Endothelial cell of umbilical vein (primary cell): ENCODE results near the gene IZUMO4. TPM values are rescaled to one million over a fixed set of nuclear protein-coding genes. Genes with fewer than 3 reads are reported as not detected.
A peak's percentile ranks its signal among the peaks of the same experiment; 100 is the strongest.

Source experiments
- BruUV-seq: library from RNA; stranded (reverse); fragments of 400-500 nt; replicated peaks from 2 replicates; lab custom pipeline; 2021; lab: Mats Ljungman, UMichigan
- CTCF ChIA-PET: fragments of 300-600, 350-600 bp; sonication (Branson Sonifier 250); formaldehyde crosslinking; loops from one replicate; lab custom pipeline; 2021; ENCODE audit warnings: antibody characterized with exemption, inconsistent platforms; lab: Charles Lee
- POLR2A ChIA-PET: fragments of 300-600, 350-600 bp; sonication (Branson Sonifier 250); formaldehyde crosslinking; loops from one replicate; lab custom pipeline; 2021; ENCODE audit warnings: antibody characterized with exemption, inconsistent platforms; lab: Charles Lee
- DNase-seq: peaks from one replicate; pipeline ENCODE4 v3.0.0-alpha.2; 2011; ENCODE audit warnings: low read depth, low spot score
- FAIRE-seq: peaks from 2 replicates; lab custom pipeline; 2011; peaks lifted over from hg19 to GRCh38; lab: Jason Lieb, UNC
- H2AFZ ChIP-seq: 2 replicates; pipeline ENCODE4 v1.6.0; 2012; ENCODE audit warnings: low read depth, low read length, control low read depth, inconsistent platforms
- H3K27ac ChIP-seq: 2 replicates; pipeline ENCODE4 v1.5.1; 2011; ENCODE audit warnings: low read depth, mild to moderate bottlenecking, control low read depth, low read length, moderate library complexity; ENCODE audit not compliant: insufficient read depth
- H3K27me3 ChIP-seq, 2 experiments: 2 replicates each; pipeline versions ENCODE4 v1.6.0 to v1.6.1; 2011; ENCODE audit warnings: low read length in 2 of 2, mixed read lengths in 1 of 2; ENCODE audit not compliant: control insufficient read depth in 2 of 2, insufficient read depth in 2 of 2
- H3K36me3 ChIP-seq, 2 experiments: 2 replicates in 1 of 2; 3 replicates in 1 of 2; pipeline ENCODE4 v1.5.1; 2011; ENCODE audit warnings: low read length in 2 of 2, mild to moderate bottlenecking in 1 of 2, moderate library complexity in 1 of 2; ENCODE audit not compliant: control insufficient read depth in 2 of 2, insufficient read depth in 2 of 2; ENCODE audit errors: extremely low read depth in 1 of 2
- H3K4me1 ChIP-seq: 3 replicates; pipeline ENCODE4 v1.5.1; 2011; ENCODE audit warnings: mild to moderate bottlenecking, low read length; ENCODE audit not compliant: control insufficient read depth, insufficient read depth; ENCODE audit errors: extremely low read depth
- H3K4me2 ChIP-seq: 2 replicates; pipeline ENCODE4 v1.6.1; 2011; ENCODE audit warnings: low read length, control low read depth, mixed read lengths; ENCODE audit not compliant: insufficient read depth
- H3K4me3 ChIP-seq, 3 experiments: fragments of 200-600 bp in 1 of 3; sonication (generic), shearing (Covaris generic) in 1 of 3; replicated peaks in 1 of 3; 2 replicates each; pipeline ENCODE4 v1.5.1; 2011 to 2016; ENCODE audit warnings: control low read depth in 3 of 3, low read length in 3 of 3, mild to moderate bottlenecking in 2 of 3, inconsistent platforms in 1 of 3, low read depth in 1 of 3, moderate library complexity in 1 of 3; ENCODE audit not compliant: insufficient read depth in 1 of 3
- H3K79me2 ChIP-seq: 2 replicates; pipeline ENCODE4 v1.6.0; 2012; ENCODE audit warnings: low read length, inconsistent platforms; ENCODE audit not compliant: control insufficient read depth, insufficient read depth
- H3K9ac ChIP-seq: replicated peaks from 2 replicates; pipeline ENCODE3; 2011; ENCODE audit warnings: low read length, control low read depth; ENCODE audit not compliant: insufficient read depth; ENCODE audit errors: extremely low read depth
- H3K9me1 ChIP-seq: replicated peaks from 3 replicates; pipeline ENCODE4 v1.6.0; 2011; ENCODE audit warnings: mild to moderate bottlenecking, low read length; ENCODE audit not compliant: control insufficient read depth, insufficient read depth; ENCODE audit errors: extremely low read depth
- H3K9me3 ChIP-seq: replicated peaks from 2 replicates; pipeline ENCODE4 v1.5.1; 2012; ENCODE audit warnings: low read length, inconsistent platforms; ENCODE audit not compliant: control insufficient read depth, insufficient read depth
- H4K20me1 ChIP-seq: replicated peaks from 2 replicates; pipeline ENCODE3; 2011; ENCODE audit warnings: mild to moderate bottlenecking, low read length; ENCODE audit not compliant: control insufficient read depth, insufficient read depth; ENCODE audit errors: extremely low read depth
- EZH2 ChIP-seq: IDR thresholded peaks from 2 replicates; pipeline ENCODE4 v1.6.1; 2012; ENCODE audit warnings: borderline replicate concordance, low read depth, mild to moderate bottlenecking, moderate library complexity, low read length, inconsistent platforms; ENCODE audit not compliant: severe bottlenecking
- FOS ChIP-seq: IDR thresholded peaks from 2 replicates; pipeline ENCODE4 v1.6.1; 2011; ENCODE audit warnings: mild to moderate bottlenecking, low read length, moderate library complexity, borderline replicate concordance; ENCODE audit not compliant: insufficient read depth
- GATA2 ChIP-seq: IDR thresholded peaks from 2 replicates; pipeline ENCODE4 v1.7.0; 2011; ENCODE audit warnings: low read depth, mild to moderate bottlenecking, moderate library complexity, mixed read lengths, low read length; ENCODE audit not compliant: insufficient read length, insufficient read depth
- JUN ChIP-seq: IDR thresholded peaks from 2 replicates; pipeline ENCODE4 v1.6.1; 2011; ENCODE audit warnings: borderline replicate concordance, low read depth; ENCODE audit not compliant: insufficient read length, insufficient read depth
- MYC ChIP-seq: IDR thresholded peaks from one replicate; pipeline ENCODE4 v1.6.1; 2011; ENCODE audit warnings: mild to moderate bottlenecking, low read depth, low read length
- POLR2A ChIP-seq: IDR thresholded peaks from 2 replicates; pipeline ENCODE4 v1.6.1; 2012; ENCODE audit warnings: low read depth, mild to moderate bottlenecking, control low read depth, low read length
- POLR2AphosphoS5 ChIP-seq: IDR thresholded peaks from 2 replicates; pipeline ENCODE4 v1.6.1; 2012; ENCODE audit warnings: low read depth, mild to moderate bottlenecking, control low read depth, low read length, moderate library complexity; ENCODE audit not compliant: insufficient read depth
- dilution Hi-C: fragments of 300-500 bp; cut with MboI; formaldehyde crosslinking; loops from one replicate; pipeline ENCODE4 v1.15.0; 2019; ENCODE audit warnings: low sequenced_read_pairs; ENCODE audit not compliant: extremely low pct_ligation_motif_present
- intact Hi-C: fragments of 100-400 bp; cut with micrococcal nuclease; formaldehyde crosslinking; loops from one replicate; pipeline ENCODE4 v1.10.0; 2022
- polyA plus RNA-seq, 4 experiments: library from polyadenylated mRNA; depleted of rRNA in 3 of 4; stranded (reverse) in 3 of 4; unstranded in 1 of 4; fragments of >200 nt; gene quantifications; 2 replicates each; pipeline versions ENCODE4 v1.2.1 to v1.2.3, GENCODE V29; 2011 to 2012; ENCODE audit warnings: missing spikeins in 1 of 4
- total RNA-seq: library from RNA; stranded (reverse); gene quantifications from 2 replicates; pipeline ENCODE4 v1.2.3, GENCODE V29; 2021
- TF ChIP-seq, protein P1 (sequence below): IDR thresholded peaks from 2 replicates; pipeline ENCODE4 v1.6.1; 2011; ENCODE audit not compliant: insufficient read depth, insufficient read length
- TF ChIP-seq, protein P2 (sequence below), 2 donors: IDR thresholded peaks; 1 replicate in 1 of 2; 2 replicates in 1 of 2; pipeline ENCODE4 v1.5.1; 2011; ENCODE audit warnings: low read length in 2 of 2, mild to moderate bottlenecking in 2 of 2, moderate library complexity in 2 of 2, control low read depth in 1 of 2, inconsistent platforms in 1 of 2, low read depth in 1 of 2; ENCODE audit not compliant: insufficient read depth in 1 of 2; ENCODE audit errors: extremely low read depth in 1 of 2

The IZUMO4 gene
- total and polyA plus RNA-seq, 2 donors (not counting 3 experiments of a cell fraction or from before 2014, with no cell fraction given), result 1.1 to 2.0 TPM

DNA sequence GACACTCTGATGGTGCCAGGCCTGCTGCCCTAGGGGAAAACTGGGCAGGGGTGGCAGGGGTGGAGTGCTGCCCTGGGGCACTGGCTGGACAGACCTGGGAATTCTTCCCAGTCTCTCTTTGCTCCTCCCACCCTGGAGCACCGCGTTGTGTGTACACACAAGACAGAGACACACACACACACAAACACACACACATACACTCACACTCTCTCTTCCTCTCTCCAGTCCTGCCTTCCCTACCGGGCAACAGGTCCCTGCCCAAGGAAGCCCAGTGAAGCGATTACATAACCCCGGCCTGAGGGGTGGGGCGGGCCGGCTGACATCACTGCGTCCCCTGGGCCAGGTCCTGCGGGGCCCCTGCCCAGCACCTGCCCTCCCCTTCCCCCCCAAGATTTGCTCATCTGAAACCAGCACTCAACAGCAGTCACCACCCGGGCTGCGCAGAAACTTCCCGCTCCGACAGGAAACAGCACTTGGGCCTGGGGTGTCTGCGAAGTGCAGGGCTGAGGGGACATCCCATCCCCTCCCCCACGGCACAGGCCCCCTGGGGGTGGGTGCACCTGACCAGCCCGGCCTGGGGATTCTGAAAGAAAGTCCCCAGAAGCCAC, 46.9 kb upstream of the IZUMO4 start:
- H3K9me3 ChIP-seq, result no peaks in the 10 kb centered on the region
- H3K4me2 ChIP-seq, result peak overlapping the region; percentile 82
- dilution Hi-C loops (no loop called here), intact Hi-C loops (no loop called here)
- no peaks in the 10 kb centered on the region for H3K27me3 ChIP-seq
- POLR2A ChIA-PET, result no interaction called here
- TF ChIP-seq, protein P1, sequence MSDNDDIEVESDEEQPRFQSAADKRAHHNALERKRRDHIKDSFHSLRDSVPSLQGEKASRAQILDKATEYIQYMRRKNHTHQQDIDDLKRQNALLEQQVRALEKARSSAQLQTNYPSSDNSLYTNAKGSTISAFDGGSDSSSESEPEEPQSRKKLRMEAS, result no peak
- TF ChIP-seq MYC (no peak), POLR2AphosphoS5 (no peak)
- no peak overlapping the region for H2AFZ ChIP-seq
- BruUV-seq, result no TSS peak
- peak overlapping the region; percentile 81 to 95 (median 81) for H3K4me3 ChIP-seq
- FAIRE-seq, result peak; percentile 67
- CTCF ChIA-PET, result interaction anchor here (0.9 to 2.6 kb wide), 3 partner anchors 9 to 30 kb away, joined by 3 to 11 read pairs (median 4); no protein-coding TSS in a partner anchor
- peaks cover 29% of the 10 kb centered on the region for H3K4me1 ChIP-seq
- DNase-seq, result peak; percentile 56
- peak overlapping the region; percentile 67 for H3K9ac ChIP-seq
- no peaks in the 10 kb centered on the region for H4K20me1 ChIP-seq
- H3K79me2 ChIP-seq, result peaks cover 45% of the 10 kb centered on the region
- no peaks in the 10 kb centered on the region for H3K9me1 ChIP-seq
- H3K27ac ChIP-seq, result no peak overlapping the region
- H3K36me3 ChIP-seq, result peaks cover 4 to 11% of the 10 kb centered on the region in 2 experiments

DNA sequence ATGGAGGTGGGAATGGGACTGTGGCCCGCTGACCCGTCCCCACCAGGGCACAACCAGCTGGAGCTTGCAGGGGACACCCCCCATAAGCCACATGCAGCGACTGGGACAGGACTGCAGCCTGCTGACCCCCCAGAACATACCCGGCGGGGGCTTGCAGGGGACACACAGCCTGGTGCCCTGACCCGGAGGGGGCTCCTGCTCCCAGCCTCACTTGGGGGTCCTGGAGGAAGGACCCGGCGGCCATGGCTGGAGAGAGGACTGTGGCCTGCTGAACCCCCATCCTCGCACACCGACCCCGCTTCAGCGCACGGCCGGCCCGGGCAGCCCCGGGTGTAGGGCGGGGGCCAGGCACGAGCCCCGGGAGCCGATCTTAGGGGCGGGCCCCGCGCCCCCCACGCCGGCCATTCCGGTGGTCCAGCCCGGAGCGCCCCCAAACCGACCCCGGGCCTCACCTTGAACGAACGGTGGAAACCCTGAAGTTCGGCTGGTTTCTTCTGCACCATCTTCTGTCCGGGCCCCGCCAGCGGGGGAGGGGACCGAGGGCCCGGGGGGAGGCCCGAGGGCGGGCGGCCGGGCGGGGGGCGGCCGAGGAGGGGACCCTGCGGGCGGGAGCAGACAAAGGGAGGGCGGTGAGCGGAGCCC, 46.2 kb upstream of the IZUMO4 start:
- Histone ChIP-seq H3K9ac (peak overlapping the region; percentile 67), H3K27me3 (no peaks in the 10 kb centered on the region), H3K79me2 (peaks cover 45% of the 10 kb centered on the region), H3K27ac (no peak overlapping the region), H3K4me2 (peak overlapping the region; percentile 82), H3K4me1 (peaks cover 29% of the 10 kb centered on the region), H3K4me3 (peak overlapping the region; percentile 81 to 95 (median 81)), H2AFZ (no peak overlapping the region), H4K20me1 (no peaks in the 10 kb centered on the region), H3K9me3 (no peaks in the 10 kb centered on the region), H3K36me3 (peaks cover 4 to 6% of the 10 kb centered on the region in 2 experiments), H3K9me1 (no peaks in the 10 kb centered on the region)
- BruUV-seq, result TSS peak; percentile 22
- dilution Hi-C loops, result no loop called here
- CTCF ChIA-PET, result interaction anchor here (1.9 kb wide), 1 partner anchor 10 kb away, joined by 4 read pairs; no protein-coding TSS in a partner anchor
- DNase-seq (no peak), FAIRE-seq (peak; percentile 55)
- intact Hi-C loops, result no loop called here
- TF ChIP-seq JUN (no peak), GATA2 (no peak), MYC (no peak), POLR2AphosphoS5 (no peak), FOS (no peak), POLR2A (no peak), EZH2 (no peak)
- TF ChIP-seq, protein P1, result no peak
- TF ChIP-seq, protein P2, sequence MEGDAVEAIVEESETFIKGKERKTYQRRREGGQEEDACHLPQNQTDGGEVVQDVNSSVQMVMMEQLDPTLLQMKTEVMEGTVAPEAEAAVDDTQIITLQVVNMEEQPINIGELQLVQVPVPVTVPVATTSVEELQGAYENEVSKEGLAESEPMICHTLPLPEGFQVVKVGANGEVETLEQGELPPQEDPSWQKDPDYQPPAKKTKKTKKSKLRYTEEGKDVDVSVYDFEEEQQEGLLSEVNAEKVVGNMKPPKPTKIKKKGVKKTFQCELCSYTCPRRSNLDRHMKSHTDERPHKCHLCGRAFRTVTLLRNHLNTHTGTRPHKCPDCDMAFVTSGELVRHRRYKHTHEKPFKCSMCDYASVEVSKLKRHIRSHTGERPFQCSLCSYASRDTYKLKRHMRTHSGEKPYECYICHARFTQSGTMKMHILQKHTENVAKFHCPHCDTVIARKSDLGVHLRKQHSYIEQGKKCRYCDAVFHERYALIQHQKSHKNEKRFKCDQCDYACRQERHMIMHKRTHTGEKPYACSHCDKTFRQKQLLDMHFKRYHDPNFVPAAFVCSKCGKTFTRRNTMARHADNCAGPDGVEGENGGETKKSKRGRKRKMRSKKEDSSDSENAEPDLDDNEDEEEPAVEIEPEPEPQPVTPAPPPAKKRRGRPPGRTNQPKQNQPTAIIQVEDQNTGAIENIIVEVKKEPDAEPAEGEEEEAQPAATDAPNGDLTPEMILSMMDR (IDR thresholded peaks at IDR 0.05; ENCODE audit: extremely low read depth in 1 of 2, insufficient read depth in 1 of 2, low read depth in 1 of 2, low read length in 2 of 2), result no peak
- POLR2A ChIA-PET, result no interaction called here
